ENCODE data around the gene RAPGEF2.

Gene RAPGEF2

GRCh38 chr4:159195361-159195769, 92.5 kb downstream of the RAPGEF2 start:
- no peak for DNase-seq (ENCODE audit: low read depth, low spot score)

DNA sequence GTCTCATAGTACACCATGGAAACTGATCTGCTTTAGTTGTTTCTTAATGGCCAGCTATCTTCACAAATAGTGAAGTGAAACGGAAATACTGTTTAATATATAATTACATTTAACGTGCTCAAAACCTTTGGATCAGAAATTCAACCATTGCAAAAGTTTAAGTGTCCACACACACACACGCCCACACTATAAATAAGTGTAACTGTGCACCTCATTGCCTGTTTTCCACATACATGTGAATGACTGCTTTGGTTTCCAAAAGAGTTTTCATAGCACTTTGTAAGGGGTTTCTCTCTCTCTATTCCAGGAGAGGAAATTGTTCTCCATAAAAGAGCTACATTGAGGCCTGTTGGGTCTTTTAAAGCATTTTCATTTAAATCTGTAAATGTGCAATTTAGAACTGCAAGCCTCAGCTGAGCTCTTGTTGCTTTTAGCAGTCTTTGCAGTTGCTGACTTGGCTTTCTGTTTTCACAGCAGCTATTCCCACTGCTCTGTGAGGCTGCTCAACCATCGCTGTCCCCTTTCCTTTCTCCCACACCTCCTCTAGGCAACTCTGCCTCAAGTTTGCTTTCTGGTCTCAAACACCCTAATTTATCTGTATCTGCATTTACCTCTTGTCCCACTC, 94.5 kb downstream of the RAPGEF2 start:
- DNase-seq (ENCODE audit: low read depth, low spot score), result no peak

- no peak for DNase-seq (ENCODE audit: low read depth, low spot score)
Measured at GRCh38 chr4:159197885-159198269, 95.0 kb downstream of the RAPGEF2 start.

GRCh38 chr4:159199826-159200225, 96.9 kb downstream of the RAPGEF2 start:
- DNase-seq (ENCODE audit: low read depth, low spot score), result no peak

GRCh38 chr4:159201168-159201567, 98.3 kb downstream of the RAPGEF2 start:
- no peak for DNase-seq (ENCODE audit: low read depth, low spot score)

DNA sequence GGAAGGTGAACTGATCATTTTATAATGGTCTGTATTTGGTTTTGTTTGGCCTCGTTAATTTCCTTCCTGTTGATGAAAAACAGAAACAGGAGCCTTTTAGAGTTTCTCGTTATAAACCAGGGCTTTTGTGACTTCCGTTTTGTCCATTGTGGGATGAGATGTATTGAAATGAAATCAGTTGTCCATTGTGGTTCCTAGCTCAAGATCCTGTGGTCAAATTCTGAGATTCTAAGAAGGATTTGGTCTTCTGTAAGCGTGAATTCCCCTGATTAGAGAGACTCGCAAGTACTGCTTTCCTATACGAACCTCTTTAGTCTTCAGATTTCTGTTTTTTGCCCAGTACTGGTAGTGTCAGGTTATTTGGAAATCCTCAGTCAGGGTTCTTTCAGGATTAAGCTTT, 101.7 kb downstream of the RAPGEF2 start:
- no peak for DNase-seq (ENCODE audit: low read depth, low spot score)

DNA sequence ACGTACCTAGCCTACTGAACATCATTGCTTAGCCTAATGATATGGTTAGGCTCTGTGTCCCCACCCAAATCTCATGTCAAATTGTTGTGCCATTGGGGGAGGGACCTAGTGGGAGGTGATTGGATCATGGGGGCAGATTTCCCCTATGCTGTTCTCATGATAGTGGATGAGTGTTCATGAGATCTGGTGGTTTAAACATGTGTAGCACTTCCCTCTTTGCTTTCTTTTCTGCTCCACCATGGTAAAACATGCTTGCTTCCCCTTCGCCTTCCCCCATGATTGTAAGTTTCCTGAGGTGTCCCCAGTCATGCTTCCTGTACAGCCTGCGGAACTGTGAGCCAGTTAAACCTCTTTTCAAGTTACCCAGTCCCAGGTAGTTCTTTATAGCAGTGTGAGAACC, 102.6 kb downstream of the RAPGEF2 start:
- no peak for DNase-seq (ENCODE audit: low read depth, low spot score)

- DNase-seq (ENCODE audit: low read depth, low spot score), result no peak
Measured at GRCh38 chr4:159206427-159206871, 103.6 kb downstream of the RAPGEF2 start.

- no peak for DNase-seq (ENCODE audit: low read depth, low spot score)
Measured at GRCh38 chr4:159209249-159209648, 106.4 kb downstream of the RAPGEF2 start.

GRCh38 chr4:159210975-159211374, 108.1 kb downstream of the RAPGEF2 start:
- DNase-seq (ENCODE audit: low read depth, low spot score), result no peak

DNA sequence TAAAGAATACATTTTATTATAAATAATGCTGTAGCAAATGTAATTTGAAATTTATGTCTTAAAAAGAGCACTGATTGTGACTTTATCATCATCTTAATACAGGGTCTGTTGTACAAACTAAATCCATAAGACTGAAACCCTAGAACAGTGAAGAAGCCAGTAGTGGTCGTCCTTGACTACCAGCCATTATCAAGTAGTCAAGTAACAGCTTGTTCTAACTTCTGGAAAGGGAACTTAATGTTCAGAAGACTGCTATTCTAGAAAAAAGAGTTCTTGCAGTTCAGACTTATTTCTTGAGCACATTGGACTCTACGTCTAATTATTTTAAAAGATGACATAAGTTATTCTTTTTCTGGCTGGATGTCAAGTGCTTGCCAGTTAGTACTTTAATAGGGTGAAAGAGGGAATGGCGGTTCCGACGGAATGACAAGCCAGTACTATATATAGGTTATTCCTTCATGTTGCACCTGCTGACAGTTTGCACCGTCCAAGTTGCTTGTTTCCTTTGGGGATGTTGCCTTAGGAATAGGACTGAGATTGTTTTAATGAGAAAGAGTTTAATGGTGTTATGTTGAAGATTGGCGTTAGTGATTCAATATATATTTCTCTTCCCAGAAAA, 109.9 kb downstream of the RAPGEF2 start:
- DNase-seq (ENCODE audit: low read depth, low spot score), result no peak

DNA sequence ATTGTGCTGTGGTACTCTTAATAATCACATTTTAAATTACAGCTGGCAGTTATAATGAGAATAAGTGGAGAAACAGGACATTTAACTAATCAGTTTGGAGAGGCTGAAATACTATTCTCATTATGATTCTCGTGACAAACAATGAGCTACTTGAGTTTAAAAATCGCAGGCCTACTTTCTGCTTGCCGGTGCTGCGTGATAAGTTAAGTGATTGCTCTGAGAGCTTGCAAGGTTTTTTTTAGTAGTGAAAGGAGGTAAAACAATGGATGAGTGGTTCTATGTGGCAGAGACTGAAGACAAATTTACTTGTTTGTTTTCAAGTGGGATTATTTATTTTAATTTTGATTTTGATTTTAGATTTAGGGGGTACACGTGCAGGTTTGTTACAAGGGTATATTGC, 114.0 kb downstream of the RAPGEF2 start:
- no peak for DNase-seq (ENCODE audit: low read depth, low spot score)

- DNase-seq (ENCODE audit: low read depth, low spot score), result no peak
Measured at GRCh38 chr4:159219862-159220261, 117.0 kb downstream of the RAPGEF2 start.

DNA sequence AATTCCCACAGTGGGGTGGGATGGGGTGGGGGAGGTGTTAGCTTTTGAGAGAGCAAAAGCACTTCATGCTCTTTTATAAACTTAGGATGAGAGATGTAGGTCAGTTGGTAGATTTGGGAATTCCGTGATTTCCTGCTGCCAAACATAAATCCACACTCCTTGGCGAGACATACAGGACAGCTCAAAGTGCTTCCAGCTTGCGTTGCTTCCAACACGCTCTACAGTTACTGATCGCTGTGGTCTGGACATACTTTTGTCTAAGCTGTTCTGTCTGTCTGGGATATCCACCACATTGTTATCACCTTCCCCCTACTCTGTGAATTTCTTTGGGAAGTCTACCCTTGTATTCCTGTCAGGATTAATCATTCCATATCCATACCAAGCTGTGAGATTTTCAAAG, 117.5 kb downstream of the RAPGEF2 start:
- DNase-seq (ENCODE audit: low read depth, low spot score), result no peak

GRCh38 chr4:159221280-159221679, 118.4 kb downstream of the RAPGEF2 start:
- no peak for DNase-seq (ENCODE audit: low read depth, low spot score)

- no peak for DNase-seq (ENCODE audit: low read depth, low spot score)
Measured at GRCh38 chr4:159222043-159222552, 119.2 kb downstream of the RAPGEF2 start.

DNA sequence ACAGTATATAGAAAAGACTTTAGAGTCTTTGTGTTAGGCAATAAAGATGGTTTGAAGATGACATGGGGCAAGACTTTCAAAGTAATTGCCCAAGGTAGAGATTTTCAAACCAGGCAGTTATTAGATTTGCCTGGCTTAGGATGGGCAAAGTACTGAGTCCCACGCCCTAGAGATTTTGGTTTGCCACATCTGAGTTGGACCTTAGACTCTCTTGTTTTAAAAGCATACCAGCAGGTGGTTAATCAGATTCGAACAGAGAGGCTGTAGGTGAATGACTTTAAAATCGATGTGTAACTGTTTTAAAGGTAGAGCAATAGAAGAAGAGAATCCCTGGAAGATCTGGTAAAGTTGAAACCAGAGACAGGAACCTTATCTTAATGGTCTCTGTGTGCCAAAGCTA, 121.5 kb downstream of the RAPGEF2 start:
- no peak for DNase-seq (ENCODE audit: low read depth, low spot score)

GRCh38 chr4:159227378-159227777, 124.5 kb downstream of the RAPGEF2 start:
- DNase-seq (ENCODE audit: low read depth, low spot score), result no peak

GRCh38 chr4:159227984-159228383, 125.1 kb downstream of the RAPGEF2 start:
- peak; percentile 77 for DNase-seq (ENCODE audit: low read depth, low spot score)

DNA sequence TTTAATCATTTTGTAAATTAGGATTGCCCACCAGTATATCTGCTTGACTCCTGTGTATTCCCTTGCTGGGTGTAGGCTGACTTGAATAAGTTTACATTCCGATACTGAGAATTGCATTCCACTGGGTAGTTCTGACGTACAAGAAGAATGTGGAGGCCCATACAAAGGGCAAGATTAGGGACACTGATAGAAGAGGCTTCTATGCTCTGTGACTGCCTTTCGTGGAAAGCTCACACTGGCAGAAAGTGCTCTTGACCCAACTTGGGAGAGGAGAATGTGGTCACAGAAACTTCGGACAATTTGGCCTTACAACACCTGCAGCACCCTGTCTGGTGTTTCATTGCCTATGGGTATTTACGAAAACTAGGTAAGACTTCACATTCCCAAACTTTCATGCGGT, 126.3 kb downstream of the RAPGEF2 start:
- peak; percentile 62 for DNase-seq (ENCODE audit: low read depth, low spot score)

DNA sequence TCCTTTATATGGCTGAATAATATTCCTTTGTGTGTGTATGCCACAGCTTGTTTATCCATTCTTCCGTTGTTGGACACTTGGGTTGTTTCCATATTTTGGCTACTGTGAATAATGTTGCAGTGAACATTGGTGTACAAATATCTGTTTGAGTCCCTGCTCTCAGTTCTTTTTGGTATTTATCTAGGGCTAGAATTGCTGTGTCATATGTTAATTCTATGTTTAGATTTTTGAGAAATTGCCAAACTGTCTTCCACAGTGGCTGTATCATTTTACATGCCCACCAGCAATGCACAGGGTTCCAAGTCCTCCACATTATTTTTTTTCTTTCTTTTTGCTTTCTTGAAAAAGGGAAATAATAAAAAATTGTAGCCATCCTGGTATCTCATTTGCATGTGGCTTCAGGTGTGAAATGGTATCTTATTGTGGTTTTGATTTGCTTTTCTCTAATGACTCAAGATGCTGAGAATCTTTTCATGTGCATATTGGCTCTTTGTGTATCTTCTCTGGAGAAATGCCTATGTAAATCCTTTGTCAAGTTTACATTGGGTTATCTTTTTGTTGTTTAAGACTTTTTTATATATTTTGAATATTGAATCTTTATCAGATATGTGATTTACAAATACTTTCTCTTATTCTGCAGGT, 129.7 kb downstream of the RAPGEF2 start:
- no peak for DNase-seq (ENCODE audit: low read depth, low spot score)

GRCh38 chr4:159235779-159236368, 133.0 kb downstream of the RAPGEF2 start:
- DNase-seq (ENCODE audit: low read depth, low spot score), result no peak

GRCh38 chr4:159237975-159238374, 135.1 kb downstream of the RAPGEF2 start:
- DNase-seq (ENCODE audit: low read depth, low spot score), result no peak

All from ELF-1 (cell line).